ENCODE measurements around the gene CTTNBP2NL.
A peak's percentile ranks its signal among the peaks of the same experiment; 100 is the strongest.

Gene CTTNBP2NL

DNA sequence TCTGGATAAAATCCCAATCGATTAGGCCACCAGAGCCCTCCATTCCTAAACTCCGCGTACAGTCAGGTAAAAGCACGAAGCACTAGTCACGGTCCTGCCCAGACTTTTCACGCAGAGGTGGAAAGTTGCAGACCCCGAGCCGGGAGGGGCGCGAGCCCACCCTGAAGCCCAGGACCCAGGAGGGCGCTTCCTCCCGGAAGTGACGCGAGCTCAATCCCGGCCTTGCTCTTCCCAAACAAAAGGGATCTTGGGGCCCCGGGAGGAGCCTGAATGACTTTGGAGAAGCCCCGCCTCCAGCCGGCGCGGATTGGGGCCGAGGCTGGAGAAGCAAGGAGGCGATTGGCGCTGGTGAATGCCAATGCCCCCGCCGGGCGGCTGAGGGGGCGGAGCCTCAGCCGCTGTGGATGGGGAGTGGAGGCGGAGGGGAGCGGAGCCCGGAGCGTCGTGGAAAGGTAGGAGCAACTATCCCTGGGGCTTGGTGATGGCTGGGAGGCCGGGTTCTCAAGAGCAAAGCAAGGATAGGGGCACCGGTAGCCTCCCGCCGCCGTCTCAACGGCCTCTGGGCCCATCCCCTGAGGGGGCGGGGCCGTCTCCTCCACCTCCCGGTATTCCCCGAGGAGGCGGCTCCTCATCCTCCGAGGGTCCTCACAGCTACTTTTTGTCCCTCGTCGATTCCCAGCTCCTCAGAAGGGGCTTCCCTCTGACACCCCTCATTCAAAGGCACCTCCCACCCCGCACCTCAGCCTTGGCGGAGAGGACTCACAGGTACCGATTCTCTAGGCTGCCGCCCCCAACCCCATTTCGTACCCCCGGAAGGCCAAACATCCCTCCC lies at the start of gene CTTNBP2NL:
Gene CTTNBP2NL, plus strand, starts transcription at position 394 of the 832 bp plus-strand sequence. CDS start 19,952 bp downstream, outside the sequence.
- DNase-seq: peak; percentile 92

DNA sequence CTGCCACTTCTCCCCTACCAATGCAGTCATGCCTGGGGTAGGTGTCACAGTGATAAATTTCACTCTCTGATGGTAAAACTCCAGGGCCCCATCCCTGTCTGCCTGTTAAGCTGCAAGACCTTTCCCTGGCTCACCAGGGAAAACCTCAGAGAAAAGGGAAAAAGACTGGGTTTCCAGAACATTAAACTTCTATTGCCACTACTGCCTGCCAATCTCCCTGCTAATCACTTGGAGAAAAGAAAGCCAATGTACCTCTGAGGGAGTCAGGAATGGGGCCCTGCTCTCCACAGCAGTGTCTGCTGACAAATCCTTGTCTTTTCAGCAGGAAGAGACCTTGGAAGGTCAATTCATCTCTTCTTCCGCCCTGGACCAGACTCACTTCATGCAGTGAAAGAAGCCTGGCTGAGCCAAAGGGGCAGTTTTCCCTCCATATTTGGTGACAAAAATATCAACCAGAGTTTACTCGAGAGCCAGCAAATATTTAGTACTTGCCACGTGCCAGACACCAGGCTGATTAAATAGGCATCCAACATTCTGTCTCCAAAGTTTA lies 49.1 kb upstream of the CTTNBP2NL start:
- DNase-seq: no peak

DNA sequence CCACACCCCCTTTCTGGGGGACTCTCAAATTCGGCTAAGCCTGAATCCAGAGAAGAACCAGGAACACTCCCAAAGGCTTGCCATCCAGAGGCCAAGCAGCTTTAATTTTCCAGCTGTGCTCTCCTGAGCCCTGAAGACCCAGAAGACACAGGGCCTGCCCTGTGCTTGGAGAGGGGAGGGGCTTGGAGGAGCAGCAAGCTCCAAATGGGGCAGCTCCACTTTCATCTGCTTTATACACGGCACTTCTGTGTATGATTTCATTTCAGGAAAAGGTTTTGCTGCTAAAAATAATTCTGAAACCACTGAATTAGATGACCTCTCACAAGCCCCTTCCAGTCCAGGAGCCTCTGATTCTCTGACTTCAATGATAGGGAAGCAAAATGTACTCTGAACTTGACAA lies 39.2 kb upstream of the CTTNBP2NL start:
- no peak for DNase-seq

- DNase-seq: no peak
Observed at GRCh38 chr1:112357467-112357866, 38.5 kb upstream of the CTTNBP2NL start.

- no peak for DNase-seq
Observed at GRCh38 chr1:112358061-112358770, 37.8 kb upstream of the CTTNBP2NL start.

GRCh38 chr1:112358798-112359408 lies 37.1 kb upstream of the CTTNBP2NL start:
- DNase-seq: peak; percentile 21

GRCh38 chr1:112359961-112360767 lies 35.9 kb upstream of the CTTNBP2NL start:
- DNase-seq: no peak

DNA sequence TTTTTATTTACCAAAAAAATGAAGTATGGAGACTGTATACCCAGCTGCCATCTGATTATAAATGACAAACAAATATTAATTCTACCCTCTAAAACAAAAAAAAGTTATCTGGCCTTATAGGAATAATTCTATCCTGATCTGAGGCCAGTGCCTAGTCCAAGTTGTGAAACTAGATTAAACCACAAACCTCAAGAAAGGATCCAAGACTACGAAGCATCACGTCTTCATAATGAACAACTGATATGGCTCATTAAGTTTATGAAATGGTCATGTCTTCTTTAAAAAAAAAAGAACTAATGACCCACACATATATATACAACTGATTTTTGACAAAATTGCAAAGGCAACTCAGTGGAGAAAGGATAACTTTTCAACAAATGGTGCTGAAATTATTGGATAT lies 32.4 kb upstream of the CTTNBP2NL start:
- no peak for DNase-seq

GRCh38 chr1:112368198-112368597 lies 27.8 kb upstream of the CTTNBP2NL start:
- DNase-seq: no peak

GRCh38 chr1:112369392-112370285 lies 26.4 kb upstream of the CTTNBP2NL start:
- DNase-seq: peak; percentile 66

GRCh38 chr1:112370996-112371395 lies 25.0 kb upstream of the CTTNBP2NL start:
- no peak for DNase-seq

DNA sequence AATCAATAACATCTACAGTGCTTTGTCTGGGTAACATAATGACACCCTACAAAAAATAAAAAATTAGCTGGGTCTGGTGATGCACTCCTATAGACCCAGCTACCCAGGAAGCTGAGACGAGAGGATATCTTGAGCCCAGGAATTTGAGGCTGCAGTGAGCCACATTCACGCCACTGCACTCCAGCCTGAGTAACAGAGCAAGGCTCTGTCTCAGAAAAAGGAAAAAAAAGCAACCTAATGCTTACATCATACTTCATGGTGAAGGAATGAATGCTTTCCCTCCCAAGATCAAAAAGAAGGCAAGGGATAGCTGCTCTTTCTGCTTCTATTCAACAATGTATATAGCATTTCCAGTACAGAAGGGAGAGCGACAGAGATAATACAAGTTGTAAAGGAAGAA lies 24.2 kb upstream of the CTTNBP2NL start:
- DNase-seq: no peak

GRCh38 chr1:112373806-112374205 lies 22.2 kb upstream of the CTTNBP2NL start:
- no peak for DNase-seq

DNA sequence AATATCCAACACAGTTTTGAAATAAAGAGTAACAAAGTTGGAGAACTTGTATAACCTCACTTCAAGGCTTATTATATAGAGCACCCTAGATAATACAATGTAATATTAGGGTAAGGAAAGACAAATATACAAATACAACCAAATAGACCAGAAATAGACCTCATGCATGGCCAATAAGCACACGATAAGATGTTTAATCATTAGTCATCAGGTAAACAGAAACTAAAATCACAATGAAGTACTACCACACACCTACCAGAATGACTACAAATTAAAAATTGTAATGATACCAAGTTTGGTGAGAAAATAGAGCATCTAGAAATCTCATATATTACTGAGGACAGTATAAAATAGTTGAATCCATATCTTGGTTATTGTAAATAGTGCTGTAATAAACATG lies 20.3 kb upstream of the CTTNBP2NL start:
- DNase-seq: no peak

DNA sequence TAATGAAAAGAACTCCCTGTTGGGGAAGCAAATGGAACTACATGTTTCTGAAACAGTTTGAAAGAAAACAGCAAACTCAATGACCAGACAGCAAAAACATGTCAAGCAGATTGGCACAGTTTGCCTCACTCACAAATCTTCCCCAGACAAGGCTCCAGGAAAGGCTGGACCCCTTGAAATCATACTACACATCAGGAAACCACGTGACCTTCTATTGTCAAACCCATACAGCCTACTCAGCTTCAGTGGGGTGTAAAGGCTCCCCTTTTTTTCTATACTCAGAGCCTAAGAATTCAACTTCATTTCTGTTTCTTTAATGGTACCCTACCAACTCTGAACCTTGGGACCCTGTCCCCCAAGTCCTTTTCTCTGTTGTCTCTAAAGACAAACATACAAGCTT lies 15.7 kb upstream of the CTTNBP2NL start:
- DNase-seq: no peak

DNA sequence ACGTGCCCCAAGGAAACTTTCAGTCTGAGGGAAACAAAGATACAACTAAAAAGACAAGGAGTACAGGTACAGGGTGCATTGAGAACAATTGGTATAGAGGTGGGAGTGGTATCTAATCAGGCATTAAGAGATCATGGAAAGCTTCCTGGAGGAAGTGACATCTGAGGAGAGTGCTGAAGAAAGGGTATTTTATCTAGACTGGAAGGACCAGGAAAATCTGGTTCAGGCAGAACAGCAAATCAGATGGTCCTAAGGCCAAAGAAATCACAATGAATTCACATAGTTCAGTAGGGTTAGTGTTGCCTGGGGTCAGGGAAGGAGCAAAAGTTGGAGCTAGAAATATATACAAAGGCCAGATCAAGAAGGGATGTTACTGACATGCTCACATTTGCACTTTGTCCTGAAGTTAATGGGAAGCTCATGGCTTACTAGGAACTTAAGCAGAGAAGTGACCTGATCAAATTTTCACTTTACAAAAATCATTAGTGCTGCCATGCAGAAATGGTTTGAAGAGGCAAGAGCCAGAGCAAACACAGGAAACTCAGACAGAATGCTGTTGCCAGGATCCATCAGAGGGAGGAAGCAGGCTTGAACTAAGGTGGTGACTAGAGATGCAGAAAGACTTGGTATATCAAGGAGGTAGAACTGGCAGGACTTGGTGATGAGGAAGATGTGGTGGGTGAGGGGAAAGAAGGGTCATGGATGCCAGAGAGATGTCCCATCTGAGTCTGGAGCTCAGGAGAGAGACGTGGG lies 14.5 kb upstream of the CTTNBP2NL start:
- no peak for DNase-seq

DNA sequence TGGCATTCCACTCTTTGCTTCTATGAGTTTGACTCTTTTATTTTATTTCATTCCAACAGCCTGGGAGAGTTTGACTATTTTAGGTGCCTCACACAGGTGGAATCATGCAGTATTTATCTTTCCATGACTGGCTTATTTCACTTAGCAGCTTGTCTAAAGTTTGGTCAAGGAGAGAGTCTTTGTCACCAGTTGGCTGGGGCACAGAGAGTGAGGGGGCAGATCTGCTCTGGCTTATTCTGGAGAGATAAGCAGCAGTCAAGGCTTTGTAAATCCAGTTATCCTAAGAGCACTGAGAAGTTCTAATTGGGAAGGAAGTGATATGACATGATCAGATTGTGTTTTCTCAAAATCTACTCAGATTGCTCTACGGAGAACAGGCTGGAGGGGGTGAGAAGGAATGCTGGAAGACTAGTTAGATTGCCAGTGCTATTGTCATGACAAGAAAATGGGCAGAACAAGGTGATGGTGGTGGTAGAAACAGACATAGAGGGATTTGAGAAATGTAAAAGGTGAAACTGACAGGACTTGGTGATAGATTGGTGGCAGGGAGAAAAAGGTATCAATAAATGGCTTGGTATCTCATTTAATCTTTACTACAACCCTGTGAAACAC lies 12.1 kb upstream of the CTTNBP2NL start:
- no peak for DNase-seq

DNA sequence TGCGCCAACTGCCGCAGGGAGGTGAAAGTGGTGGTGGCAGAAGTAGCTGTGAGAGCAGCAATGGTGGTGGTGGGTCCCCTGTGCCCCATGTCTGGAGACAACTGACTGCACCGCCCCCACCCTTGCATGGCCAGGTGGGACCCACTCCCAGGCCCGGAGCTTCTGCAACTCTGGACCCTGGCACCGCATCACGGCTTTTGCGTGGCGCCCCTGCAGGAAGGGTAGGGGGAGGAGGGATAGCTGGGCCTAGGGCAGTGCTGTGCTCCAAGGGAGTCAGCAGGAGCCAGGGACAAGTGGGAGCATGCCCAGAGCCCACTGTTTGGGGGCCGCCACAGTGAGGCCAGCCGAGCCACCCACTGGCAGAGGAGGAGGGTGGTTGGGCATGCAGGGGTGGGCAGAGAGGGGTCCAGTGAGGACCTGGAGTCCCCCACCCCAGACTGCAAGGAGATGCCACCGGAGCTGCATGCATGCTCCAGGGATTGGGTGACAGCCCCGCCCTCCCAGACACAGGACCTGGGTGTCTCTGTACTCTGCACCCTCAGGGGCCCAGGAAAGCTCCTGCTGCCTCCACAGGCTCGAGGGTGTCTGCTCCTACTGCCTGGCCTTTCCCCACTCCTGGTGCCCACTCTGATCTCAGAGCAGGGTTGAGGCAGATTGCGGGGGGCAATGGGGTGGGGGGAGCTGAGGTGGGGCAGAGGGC lies 9.8 kb upstream of the CTTNBP2NL start:
- no peak for DNase-seq

GRCh38 chr1:112386731-112387346 lies 9.2 kb upstream of the CTTNBP2NL start:
- DNase-seq: no peak
